HCT116 (cell line): Measurements from ENCODE around the gene MYO1E. TPM values are rescaled to one million over a fixed set of nuclear protein-coding genes. Genes with fewer than 3 reads are reported as not detected.

Source experiments
- ATAC-seq: fragments of 200-7000 bp; cut with Tn5 transposase; 2 replicates; pipeline ENCODE4 v1.9.1; 2020; ENCODE audit warnings: mild to moderate bottlenecking, moderate library complexity
- BruUV-seq: library from RNA; stranded (reverse); fragments of 400-500 nt; replicated peaks from 2 replicates; lab custom pipeline; 2021; lab: Mats Ljungman, UMichigan
- CTCF ChIA-PET: fragments of 300-600 bp; sonication (Branson Sonifier 250); formaldehyde crosslinking; loops from one replicate; lab custom pipeline; 2021; ENCODE audit warnings: antibody characterized with exemption; lab: Charles Lee
- POLR2A ChIA-PET: fragments of 300-600, 350-600 bp; sonication (Branson Sonifier 250); formaldehyde crosslinking; loops from one replicate; lab custom pipeline; 2021; ENCODE audit warnings: antibody characterized with exemption; lab: Charles Lee
- RAD21 ChIA-PET, 2 experiments: fragments of 300-600 bp; sonication (Branson Sonifier 250); formaldehyde crosslinking; loops; one replicate each; lab custom pipeline; 2023; ENCODE audit warnings: low total read pairs in 2 of 2; ENCODE audit not compliant: uncharacterized antibody in 2 of 2, unreplicated experiment in 2 of 2, low non-redundant PET in 1 of 2; lab: Charles Lee
- DNase-seq: peaks from one replicate; pipeline ENCODE4 v3.0.0-alpha.2; 2010; ENCODE audit warnings: low read depth, low spot score
- H2AFZ ChIP-seq: fragments of 200-600 bp; shearing (Covaris generic), sonication (generic); 2 replicates; pipeline ENCODE4 v1.6.1; 2017; ENCODE audit warnings: low read depth, mixed run types, mixed read lengths, antibody characterized with exemption, low read length; ENCODE audit not compliant: poor library complexity, severe bottlenecking
- H3K27ac ChIP-seq: 2 replicates; pipeline ENCODE4 v1.5.1; 2012; ENCODE audit warnings: low read depth, low read length
- H3K27me3 ChIP-seq: fragments of 200-600 bp; sonication (generic); 2 replicates; pipeline ENCODE4 v1.6.1; 2016; ENCODE audit warnings: mixed run types, low read length, mixed read lengths; ENCODE audit not compliant: insufficient read depth
- H3K36me3 ChIP-seq, 2 experiments: fragments of 200-500 bp in 1 of 2; fragments of 200-600 bp in 1 of 2; sonication (Bioruptor generic) in 1 of 2; sonication (generic) in 1 of 2; 2 replicates each; pipeline versions ENCODE4 v1.5.1 to v1.6.1; 2014 to 2016; ENCODE audit warnings: low read length in 2 of 2, inconsistent platforms in 1 of 2, mixed read lengths in 1 of 2, mixed run types in 1 of 2; ENCODE audit not compliant: insufficient read depth in 2 of 2, control insufficient read depth in 1 of 2
- H3K4me1 ChIP-seq, 2 experiments: fragments of 200-600 bp in 1 of 2; sonication (generic) in 1 of 2; 2 replicates each; pipeline versions ENCODE4 v1.5.1 to v1.6.1; 2012 to 2017; ENCODE audit warnings: low read length in 2 of 2, inconsistent platforms in 1 of 2, mild to moderate bottlenecking in 1 of 2, mixed read lengths in 1 of 2, mixed run types in 1 of 2, moderate library complexity in 1 of 2; ENCODE audit not compliant: insufficient read depth in 2 of 2, control insufficient read depth in 1 of 2
- H3K4me2 ChIP-seq: fragments of 200-600 bp; sonication (generic); 2 replicates; pipeline ENCODE4 v1.6.1; 2017; ENCODE audit warnings: mixed run types, low read length, mixed read lengths
- H3K4me3 ChIP-seq, 2 experiments: fragments of 200-600 bp in 1 of 2; sonication (generic) in 1 of 2; replicated peaks in 1 of 2; 2 replicates each; pipeline ENCODE4 v1.5.1; 2011 to 2016; ENCODE audit warnings: low read length in 2 of 2, control low read depth in 1 of 2, low read depth in 1 of 2, mild to moderate bottlenecking in 1 of 2, mixed read lengths in 1 of 2, mixed run types in 1 of 2
- H3K79me2 ChIP-seq: fragments of 200-600 bp; sonication (generic); 2 replicates; pipeline ENCODE4 v1.6.1; 2017; ENCODE audit warnings: mild to moderate bottlenecking, mixed run types, low read length, moderate library complexity, mixed read lengths; ENCODE audit not compliant: insufficient read depth
- H3K9ac ChIP-seq: fragments of 200-600 bp; sonication (generic); 2 replicates; pipeline ENCODE4 v1.6.1; 2016; ENCODE audit warnings: low read length, mixed read lengths
- H3K9me2 ChIP-seq: fragments of 200-600 bp; sonication (generic), shearing (Covaris generic); 2 replicates; pipeline ENCODE4 v1.6.1; 2017; ENCODE audit warnings: mixed run types, mild to moderate bottlenecking, moderate library complexity; ENCODE audit not compliant: insufficient read depth
- H3K9me3 ChIP-seq, 2 experiments: fragments of 200-500 bp in 1 of 2; fragments of 200-600 bp in 1 of 2; sonication (Bioruptor generic) in 1 of 2; sonication (generic) in 1 of 2; 2 replicates each; pipeline ENCODE4 v1.6.1; 2014 to 2017; ENCODE audit warnings: low read length in 2 of 2, mixed read lengths in 2 of 2, inconsistent platforms in 1 of 2, low read depth in 1 of 2, mild to moderate bottlenecking in 1 of 2, mixed run types in 1 of 2, moderate library complexity in 1 of 2; ENCODE audit not compliant: control insufficient read depth in 1 of 2, insufficient read depth in 1 of 2
- H4K20me1 ChIP-seq: fragments of 200-600 bp; sonication (generic), shearing (Covaris generic); 2 replicates; pipeline ENCODE4 v1.6.1; 2017; ENCODE audit warnings: mixed run types, mild to moderate bottlenecking, moderate library complexity; ENCODE audit not compliant: insufficient read depth
- ELF1 ChIP-seq: IDR thresholded peaks from 2 replicates; pipeline ENCODE4 v1.6.1; 2012; ENCODE audit warnings: low read depth, borderline replicate concordance
- EZH2 ChIP-seq: fragments of 200-600 bp; sonication (generic); IDR thresholded peaks from 2 replicates; pipeline ENCODE4 v1.6.1; 2017; ENCODE audit warnings: antibody characterized with exemption, mixed run types
- EZH2phosphoT487 ChIP-seq: fragments of 200-600 bp; IDR thresholded peaks from 2 replicates; pipeline ENCODE4 v1.6.1; 2018; ENCODE audit warnings: antibody characterized with exemption, borderline replicate concordance
- FOSL1 ChIP-seq: IDR thresholded peaks from 2 replicates; pipeline ENCODE4 v1.6.1; 2012; ENCODE audit warnings: low read depth
- JUND ChIP-seq: IDR thresholded peaks from 2 replicates; pipeline ENCODE4 v1.6.1; 2012
- MAX ChIP-seq: IDR thresholded peaks from 2 replicates; pipeline ENCODE4 v1.6.1; 2012
- POLR2AphosphoS5 ChIP-seq: IDR thresholded peaks from 2 replicates; pipeline ENCODE4 v1.6.1; 2011; ENCODE audit warnings: mild to moderate bottlenecking, low read depth, low read length, moderate library complexity
- RAD21 ChIP-seq: IDR thresholded peaks from 2 replicates; pipeline ENCODE4 v1.6.1; 2012; ENCODE audit warnings: low read depth, mild to moderate bottlenecking
- SP1 ChIP-seq: IDR thresholded peaks from 2 replicates; pipeline ENCODE4 v1.6.1; 2012; ENCODE audit warnings: low read depth
- SRF ChIP-seq: IDR thresholded peaks from 2 replicates; pipeline ENCODE4 v1.6.1; 2012; ENCODE audit warnings: low read depth
- TCF7L2 ChIP-seq: IDR thresholded peaks from 2 replicates; pipeline ENCODE4 v1.7.0; 2011; ENCODE audit warnings: borderline replicate concordance, inconsistent platforms; ENCODE audit not compliant: insufficient read depth, insufficient read length; ENCODE audit errors: extremely low read depth
- YY1 ChIP-seq: IDR thresholded peaks from 2 replicates; pipeline ENCODE4 v1.6.1; 2011; ENCODE audit warnings: low read length, low read depth, moderate library complexity, mild to moderate bottlenecking; ENCODE audit not compliant: insufficient replicate concordance; ENCODE audit errors: extremely low read depth
- ZFX ChIP-seq: fragments of 450-650 bp; IDR thresholded peaks from 2 replicates; pipeline ENCODE4 v1.6.1; 2017
- ZNF274 ChIP-seq: fragments of 200-500 bp; sonication (Bioruptor generic); IDR thresholded peaks from 2 replicates; pipeline ENCODE4 v1.6.1; 2014; ENCODE audit warnings: mild to moderate bottlenecking, low read depth, low read length, inconsistent platforms
- intact Hi-C: fragments of 100-400 bp; cut with micrococcal nuclease; formaldehyde crosslinking; loops from 2 replicates; pipeline ENCODE4 v1.10.0; 2022
- total RNA-seq: library from RNA; stranded (reverse); gene quantifications from one replicate; pipeline ENCODE4 v1.2.1, GENCODE V29; 2021; ENCODE audit not compliant: unreplicated experiment
- TF ChIP-seq, protein P1 (sequence below): IDR thresholded peaks from 2 replicates; pipeline ENCODE4 v1.6.1; 2012
- TF ChIP-seq, protein P2 (sequence below): IDR thresholded peaks from 2 replicates; pipeline ENCODE4 v1.6.1; 2011; ENCODE audit warnings: mild to moderate bottlenecking, low read length, moderate library complexity; ENCODE audit not compliant: insufficient replicate concordance; ENCODE audit errors: extremely low read depth

Gene MYO1E
- total RNA-seq, 1 experiment from 2014 or later, result 182 TPM

- BruUV-seq, result no TSS peak
- H3K79me2 ChIP-seq, result peaks cover 4% of the 10 kb centered on the region; the same call in 1 of the 2 replicates
Observed at GRCh38 chr15:59250249-59250648, 122.4 kb downstream of the MYO1E start.

DNA sequence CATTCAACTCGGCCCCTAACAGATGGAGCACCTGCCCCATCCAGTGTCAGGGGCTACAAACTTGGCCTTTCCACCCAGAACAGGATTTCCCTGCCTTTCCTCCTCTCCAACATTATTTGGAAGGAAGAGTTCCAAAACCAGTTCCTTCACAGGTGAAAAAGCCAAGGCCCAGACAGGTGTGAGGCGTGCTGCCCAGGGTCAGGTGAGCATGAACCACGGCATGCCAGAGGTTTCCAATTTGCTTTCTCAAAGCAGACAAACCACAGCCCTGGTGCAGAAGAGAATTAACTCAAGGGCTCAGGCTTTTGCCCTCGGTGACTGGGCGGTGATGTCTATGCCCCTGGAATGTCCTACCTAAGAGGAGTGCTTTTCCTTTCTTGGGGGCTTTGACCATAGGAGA is 122.9 kb downstream of the MYO1E start:
- DNase-seq (no peak), ATAC-seq (no peak)
- CTCF ChIA-PET, result interaction anchor here (2.3 kb wide), 1 partner anchor 75 kb away, joined by 5 read pairs; no protein-coding TSS in a partner anchor
- Histone ChIP-seq H3K27me3 (no peaks in the 10 kb centered on the region), H2AFZ (no peak overlapping the region), H3K4me1 (peaks cover 0 to 25% of the 10 kb centered on the region in 2 experiments; a peak in 1 of 4 replicates), H4K20me1 (no peaks in the 10 kb centered on the region), H3K9ac (no peak overlapping the region), H3K4me3 (no peak overlapping the region), H3K9me3 (no peaks in the 10 kb centered on the region), H3K27ac (no peak overlapping the region), H3K79me2 (peaks cover 4% of the 10 kb centered on the region; the same call in 1 of the 2 replicates), H3K4me2 (no peak overlapping the region), H3K36me3 (0 out of 4 replicates have a peak, but pooled peaks cover 0 to 10% of the 10 kb centered on the region in 2 experiments), H3K9me2 (no peaks in the 10 kb centered on the region)
- BruUV-seq, result no TSS peak
- POLR2A ChIA-PET, result no interaction called here
- RAD21 ChIA-PET, result no interaction called here
- intact Hi-C loops, result loop anchor here (5.0 kb wide), 1 partner anchor 162 kb away; no protein-coding TSS in a partner anchor
- TF ChIP-seq, protein P1, sequence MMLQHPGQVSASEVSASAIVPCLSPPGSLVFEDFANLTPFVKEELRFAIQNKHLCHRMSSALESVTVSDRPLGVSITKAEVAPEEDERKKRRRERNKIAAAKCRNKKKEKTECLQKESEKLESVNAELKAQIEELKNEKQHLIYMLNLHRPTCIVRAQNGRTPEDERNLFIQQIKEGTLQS, result no peak
- TF ChIP-seq ZFX (no peak), SP1 (no peak), FOSL1 (no peak), RAD21 (no peak), EZH2phosphoT487 (no peak)
- TF ChIP-seq, protein P2, sequence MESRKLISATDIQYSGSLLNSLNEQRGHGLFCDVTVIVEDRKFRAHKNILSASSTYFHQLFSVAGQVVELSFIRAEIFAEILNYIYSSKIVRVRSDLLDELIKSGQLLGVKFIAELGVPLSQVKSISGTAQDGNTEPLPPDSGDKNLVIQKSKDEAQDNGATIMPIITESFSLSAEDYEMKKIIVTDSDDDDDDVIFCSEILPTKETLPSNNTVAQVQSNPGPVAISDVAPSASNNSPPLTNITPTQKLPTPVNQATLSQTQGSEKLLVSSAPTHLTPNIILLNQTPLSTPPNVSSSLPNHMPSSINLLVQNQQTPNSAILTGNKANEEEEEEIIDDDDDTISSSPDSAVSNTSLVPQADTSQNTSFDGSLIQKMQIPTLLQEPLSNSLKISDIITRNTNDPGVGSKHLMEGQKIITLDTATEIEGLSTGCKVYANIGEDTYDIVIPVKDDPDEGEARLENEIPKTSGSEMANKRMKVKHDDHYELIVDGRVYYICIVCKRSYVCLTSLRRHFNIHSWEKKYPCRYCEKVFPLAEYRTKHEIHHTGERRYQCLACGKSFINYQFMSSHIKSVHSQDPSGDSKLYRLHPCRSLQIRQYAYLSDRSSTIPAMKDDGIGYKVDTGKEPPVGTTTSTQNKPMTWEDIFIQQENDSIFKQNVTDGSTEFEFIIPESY, result no peak

More at GRCh38 chr15:59250249-59250648, 122.4 kb downstream of the MYO1E start:
- POLR2A ChIA-PET, result no interaction called here
- H3K9me2 ChIP-seq, result no peaks in the 10 kb centered on the region
- no peak overlapping the region for H2AFZ ChIP-seq
- no peak overlapping the region for H3K27ac ChIP-seq
- no peak for ATAC-seq
- CTCF ChIA-PET, result no interaction called here
- H3K9me3 ChIP-seq, result no peaks in the 10 kb centered on the region
- H3K4me2 ChIP-seq, result no peak overlapping the region
- DNase-seq, result no peak
- H3K27me3 ChIP-seq, result no peaks in the 10 kb centered on the region
- no peak overlapping the region for H3K9ac ChIP-seq
- RAD21 ChIA-PET, result no interaction called here
- TF ChIP-seq FOSL1 (no peak), JUND (no peak), MAX (no peak), SP1 (no peak), TCF7L2 (no peak), ZNF274 (no peak), POLR2AphosphoS5 (no peak), YY1 (no peak), RAD21 (no peak), SRF (no peak), EZH2 (no peak), ELF1 (no peak)
- TF ChIP-seq, protein P1, result no peak
- H3K36me3 ChIP-seq, result 0 out of 4 replicates have a peak, but pooled peaks cover 0 to 10% of the 10 kb centered on the region in 2 experiments
- no peak overlapping the region for H3K4me3 ChIP-seq
- intact Hi-C loops, result no loop called here
- H4K20me1 ChIP-seq, result no peaks in the 10 kb centered on the region
- H3K4me1 ChIP-seq, result peaks cover under 1 to 23% of the 10 kb centered on the region in 2 experiments; a peak in 3 of 4 replicates
